OCI-LY3 (cell line): ENCODE measurements around the gene NTRK1.

Source experiments
- EZH2phosphoT487 ChIP-seq: fragments of 200-600 bp; shearing (Covaris generic); IDR thresholded peaks from 2 replicates; pipeline ENCODE4 v1.6.1; 2018; ENCODE audit warnings: antibody characterized with exemption, mixed run types, low read depth
- TF ChIP-seq, protein P1 (sequence below): fragments of 200-600, 300-600 bp; sonication (generic); IDR thresholded peaks from 2 replicates; pipeline ENCODE4 v1.5.1; 2014; ENCODE audit warnings: antibody characterized with exemption, low read length, low read depth

DNA sequence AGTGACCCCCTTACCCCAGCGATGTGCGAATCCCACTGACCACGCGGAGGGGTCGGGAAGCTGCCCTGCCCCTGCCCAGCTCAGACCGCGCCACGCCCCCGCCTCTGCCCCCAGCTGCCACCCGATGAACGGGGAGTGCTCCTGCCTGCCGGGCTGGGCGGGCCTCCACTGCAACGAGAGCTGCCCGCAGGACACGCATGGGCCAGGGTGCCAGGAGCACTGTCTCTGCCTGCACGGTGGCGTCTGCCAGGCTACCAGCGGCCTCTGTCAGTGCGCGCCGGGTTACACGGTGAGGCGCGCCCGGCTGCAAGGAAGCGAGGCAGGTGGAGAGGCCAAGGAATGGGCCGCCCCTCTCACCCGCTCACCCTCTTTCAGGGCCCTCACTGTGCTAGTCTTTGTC lies 47.9 kb downstream of the NTRK1 start:
- TF ChIP-seq, protein P1, sequence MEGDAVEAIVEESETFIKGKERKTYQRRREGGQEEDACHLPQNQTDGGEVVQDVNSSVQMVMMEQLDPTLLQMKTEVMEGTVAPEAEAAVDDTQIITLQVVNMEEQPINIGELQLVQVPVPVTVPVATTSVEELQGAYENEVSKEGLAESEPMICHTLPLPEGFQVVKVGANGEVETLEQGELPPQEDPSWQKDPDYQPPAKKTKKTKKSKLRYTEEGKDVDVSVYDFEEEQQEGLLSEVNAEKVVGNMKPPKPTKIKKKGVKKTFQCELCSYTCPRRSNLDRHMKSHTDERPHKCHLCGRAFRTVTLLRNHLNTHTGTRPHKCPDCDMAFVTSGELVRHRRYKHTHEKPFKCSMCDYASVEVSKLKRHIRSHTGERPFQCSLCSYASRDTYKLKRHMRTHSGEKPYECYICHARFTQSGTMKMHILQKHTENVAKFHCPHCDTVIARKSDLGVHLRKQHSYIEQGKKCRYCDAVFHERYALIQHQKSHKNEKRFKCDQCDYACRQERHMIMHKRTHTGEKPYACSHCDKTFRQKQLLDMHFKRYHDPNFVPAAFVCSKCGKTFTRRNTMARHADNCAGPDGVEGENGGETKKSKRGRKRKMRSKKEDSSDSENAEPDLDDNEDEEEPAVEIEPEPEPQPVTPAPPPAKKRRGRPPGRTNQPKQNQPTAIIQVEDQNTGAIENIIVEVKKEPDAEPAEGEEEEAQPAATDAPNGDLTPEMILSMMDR = no peak
- no peak for TF ChIP-seq EZH2phosphoT487
